Measurements from ENCODE around the gene MCRIP1.
"Not testable (repeated sequence)": the region's sequence is repeated elsewhere in the genome, so short reads cannot be mapped to it uniquely, and the experiment has no call there.

The MCRIP1 gene

GRCh38 chr17:81840826-81841778, 8.0 kb upstream of the MCRIP1 start:
- no peak for DNase-seq (ENCODE audit: low read depth)

GRCh38 chr17:81840059-81840458, 7.0 kb upstream of the MCRIP1 start:
- not testable (repeated sequence) for DNase-seq (ENCODE audit: low read depth)

- DNase-seq (ENCODE audit: low read depth), result no peak
Measured at GRCh38 chr17:81839301-81839700, 6.2 kb upstream of the MCRIP1 start.

GRCh38 chr17:81838753-81839255, 5.7 kb upstream of the MCRIP1 start:
- no peak for DNase-seq (ENCODE audit: low read depth)

DNA sequence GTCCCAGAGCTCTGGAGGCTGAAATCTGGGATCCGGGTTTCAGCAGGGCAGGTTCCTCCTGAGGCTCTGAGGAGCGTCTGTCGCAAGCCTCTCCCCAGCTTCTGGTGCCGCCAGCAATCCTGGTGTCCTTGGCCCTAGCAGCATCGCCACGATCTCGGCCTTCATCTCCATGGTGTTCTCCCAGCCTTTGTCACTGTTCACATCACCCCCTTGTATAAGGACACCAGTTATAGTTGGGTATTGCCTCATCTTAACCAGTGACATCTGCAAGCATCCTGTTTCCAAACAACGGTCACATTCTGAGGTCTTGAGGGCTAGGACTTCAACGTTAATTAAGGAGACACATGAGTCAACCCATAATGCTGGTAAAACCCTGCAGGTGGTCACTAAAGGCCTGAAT, 4.5 kb upstream of the MCRIP1 start:
- no peak for DNase-seq (ENCODE audit: low read depth)

GRCh38 chr17:81834831-81835267, 1.8 kb upstream of the MCRIP1 start, which contains the start of gene PPP1R27:
Gene PPP1R27, minus strand, starts transcription at chr17:81835050. Its CDS starts 97 bp downstream, at chr17:81834953.
- DNase-seq (ENCODE audit: low read depth), result no peak

DNA sequence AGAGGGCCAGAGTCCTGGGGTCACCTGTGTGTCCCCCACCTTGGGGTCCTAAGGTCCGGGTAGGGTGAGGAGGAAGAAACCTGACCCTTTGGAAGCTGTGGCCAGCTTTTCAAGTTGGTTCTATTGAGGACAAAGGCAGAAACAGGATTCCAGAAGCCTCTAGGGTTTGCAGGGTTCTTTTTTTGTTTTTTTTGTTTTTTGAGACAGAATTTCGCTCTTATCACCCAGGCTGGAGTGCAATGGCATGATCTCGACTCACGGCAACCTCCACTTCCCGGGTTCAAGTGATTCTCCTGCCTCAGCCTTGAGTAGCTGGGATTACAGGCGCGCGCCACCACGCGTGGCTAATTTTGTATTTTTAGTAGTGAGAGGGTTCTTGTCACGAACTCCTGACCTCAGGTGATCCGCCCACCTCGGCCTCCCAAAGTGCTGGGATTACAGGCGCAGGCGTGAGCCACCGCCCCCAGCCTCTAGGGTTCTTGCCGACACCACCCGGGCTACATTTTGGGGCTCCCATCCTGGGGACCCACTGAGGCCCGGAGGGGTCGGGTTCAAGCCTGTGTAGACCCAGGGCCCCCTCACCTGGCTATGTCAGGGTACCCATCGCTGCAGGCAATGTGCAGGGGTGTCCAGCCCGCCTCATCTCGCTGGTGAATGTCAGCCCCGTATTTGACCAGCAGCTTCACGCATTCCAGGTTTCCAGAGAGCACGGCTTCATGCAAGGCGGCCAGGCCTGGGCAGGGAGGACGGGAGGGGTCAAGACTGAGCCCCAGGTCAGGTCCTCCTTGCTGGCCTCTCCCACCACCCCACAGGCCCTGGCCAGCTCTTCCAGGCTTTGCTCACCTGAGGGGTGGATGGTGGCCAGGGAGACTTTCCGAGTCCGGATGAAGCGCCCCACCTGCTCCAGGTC, 1.1 kb upstream of the MCRIP1 start:
- no peak for DNase-seq (ENCODE audit: low read depth)

- DNase-seq (ENCODE audit: low read depth), result peak; percentile 23
Measured at GRCh38 chr17:81832608-81833159, 407 bp downstream of the MCRIP1 start.

DNA sequence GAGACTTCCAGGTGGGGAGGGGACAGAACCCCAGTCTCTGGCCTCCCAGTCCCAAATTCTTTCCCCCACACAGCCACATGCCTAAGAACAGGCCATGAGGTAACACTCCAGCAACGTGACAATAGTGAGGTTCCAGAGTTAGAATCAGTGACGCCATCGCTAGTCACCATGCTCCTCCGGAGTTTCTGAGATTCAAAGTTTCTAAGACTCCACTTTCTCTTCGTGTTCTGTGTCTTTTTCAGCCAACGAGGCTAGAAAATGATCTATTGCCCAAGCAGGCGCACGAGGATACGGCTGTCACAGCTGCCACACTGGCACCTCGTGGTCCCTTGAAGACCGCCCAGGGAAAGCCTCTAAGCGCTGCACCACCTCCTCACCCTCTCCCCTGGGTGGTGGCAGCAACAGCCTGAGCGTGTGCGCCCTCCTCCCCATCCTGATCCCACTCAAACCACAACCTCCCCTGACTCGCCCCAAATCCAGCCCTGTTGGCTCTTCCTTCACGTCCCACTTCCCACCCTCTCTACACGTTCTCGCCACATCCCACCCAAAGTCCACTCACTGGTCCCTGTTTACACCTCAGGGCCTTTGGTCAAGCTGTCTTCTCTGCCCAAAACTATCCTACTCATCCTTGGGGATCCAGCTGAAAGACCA, 1.0 kb downstream of the MCRIP1 start:
- DNase-seq (ENCODE audit: low read depth), result peak; percentile 34

- no peak for DNase-seq (ENCODE audit: low read depth)
Measured at GRCh38 chr17:81831563-81831956, 1.5 kb downstream of the MCRIP1 start.

GRCh38 chr17:81829858-81830257, 3.2 kb downstream of the MCRIP1 start:
- no peak for DNase-seq (ENCODE audit: low read depth)

DNA sequence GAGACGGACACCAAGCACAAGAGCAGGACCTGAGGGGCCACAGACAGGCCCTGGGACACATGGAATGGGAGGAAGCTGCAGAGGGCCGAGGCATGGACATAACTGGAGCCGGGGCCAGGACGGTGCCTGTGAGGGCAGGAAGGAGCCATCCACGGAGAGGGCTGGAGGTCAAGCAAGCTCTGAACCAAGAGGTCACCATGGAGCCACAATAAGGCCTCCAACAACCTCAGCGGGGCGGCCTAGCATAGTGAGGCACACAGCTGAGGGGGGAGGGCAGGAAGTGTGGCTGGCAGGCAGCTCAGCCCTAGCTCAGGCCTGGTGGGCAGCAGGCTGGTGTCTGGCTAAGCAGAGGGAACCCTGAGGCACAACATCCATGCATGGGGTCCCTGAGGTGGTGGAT, 4.4 kb downstream of the MCRIP1 start:
- DNase-seq (ENCODE audit: low read depth), result no peak

DNA sequence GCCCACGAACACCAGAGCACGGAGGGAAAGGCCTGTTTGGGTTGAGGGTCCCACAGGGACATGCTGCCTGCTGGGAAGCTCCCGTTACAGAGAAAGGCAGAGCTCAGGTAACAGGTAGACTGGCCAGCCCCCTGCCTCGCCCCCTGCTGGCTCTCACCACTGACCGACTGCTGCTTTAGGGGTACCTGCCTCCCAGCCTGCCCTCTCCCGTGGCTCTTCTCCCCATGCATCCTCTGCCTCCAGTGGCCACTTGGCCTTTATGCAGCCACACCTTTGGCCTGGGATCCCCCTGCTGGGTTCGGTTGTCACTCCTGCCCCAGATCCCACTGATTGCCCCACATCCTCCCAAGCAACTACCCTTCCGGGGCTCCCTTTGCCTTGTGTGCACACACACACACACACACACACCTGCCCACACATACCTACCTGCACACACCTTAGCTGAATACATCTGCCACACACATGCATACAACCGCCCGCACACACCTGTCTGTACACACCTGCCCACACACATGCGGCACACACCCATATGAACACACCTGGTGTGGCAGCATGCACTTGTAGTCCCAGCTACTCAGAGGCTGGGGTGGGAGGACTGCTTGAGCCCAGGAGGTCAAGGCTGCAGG, 7.1 kb downstream of the MCRIP1 start:
- DNase-seq (ENCODE audit: low read depth), result no peak

GRCh38 chr17:81824595-81824994, 8.5 kb downstream of the MCRIP1 start:
- DNase-seq (ENCODE audit: low read depth), result no peak

DNA sequence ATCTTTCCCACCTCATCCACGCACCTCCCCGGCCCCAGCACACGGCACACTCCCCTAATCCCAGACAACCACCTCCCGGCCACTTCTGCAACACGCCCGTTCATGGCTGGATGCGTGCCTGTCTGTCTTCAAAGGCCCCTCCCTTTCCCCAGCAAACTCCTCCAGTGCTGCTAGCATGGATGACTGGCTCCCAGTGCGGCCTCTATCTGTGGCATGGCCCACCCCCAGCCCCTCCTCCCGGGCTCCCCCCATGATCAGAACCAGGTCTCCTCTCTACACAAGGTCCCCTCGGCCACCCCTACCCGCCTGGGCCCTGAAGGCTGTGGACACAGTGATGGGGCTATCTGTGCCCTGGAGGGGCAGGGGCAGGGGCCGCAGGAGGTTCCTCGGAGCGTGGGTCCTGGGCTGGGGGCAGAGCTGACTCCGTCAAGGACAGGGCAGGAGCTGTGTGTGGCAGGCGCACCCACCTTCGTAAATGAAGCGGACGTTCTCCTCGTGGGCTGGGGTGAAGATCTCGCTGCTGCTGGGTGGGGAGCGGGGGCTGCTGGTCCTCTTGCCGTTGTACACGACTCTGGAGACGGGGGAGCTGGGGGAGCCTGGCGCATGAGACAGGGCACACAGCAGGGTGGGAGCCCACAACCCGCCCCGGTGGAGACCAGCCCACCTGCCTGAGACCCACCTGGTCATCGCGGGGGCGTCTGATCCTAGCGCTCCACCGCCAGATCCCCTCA, 9.1 kb downstream of the MCRIP1 start:
- DNase-seq (ENCODE audit: low read depth), result no peak

DNA sequence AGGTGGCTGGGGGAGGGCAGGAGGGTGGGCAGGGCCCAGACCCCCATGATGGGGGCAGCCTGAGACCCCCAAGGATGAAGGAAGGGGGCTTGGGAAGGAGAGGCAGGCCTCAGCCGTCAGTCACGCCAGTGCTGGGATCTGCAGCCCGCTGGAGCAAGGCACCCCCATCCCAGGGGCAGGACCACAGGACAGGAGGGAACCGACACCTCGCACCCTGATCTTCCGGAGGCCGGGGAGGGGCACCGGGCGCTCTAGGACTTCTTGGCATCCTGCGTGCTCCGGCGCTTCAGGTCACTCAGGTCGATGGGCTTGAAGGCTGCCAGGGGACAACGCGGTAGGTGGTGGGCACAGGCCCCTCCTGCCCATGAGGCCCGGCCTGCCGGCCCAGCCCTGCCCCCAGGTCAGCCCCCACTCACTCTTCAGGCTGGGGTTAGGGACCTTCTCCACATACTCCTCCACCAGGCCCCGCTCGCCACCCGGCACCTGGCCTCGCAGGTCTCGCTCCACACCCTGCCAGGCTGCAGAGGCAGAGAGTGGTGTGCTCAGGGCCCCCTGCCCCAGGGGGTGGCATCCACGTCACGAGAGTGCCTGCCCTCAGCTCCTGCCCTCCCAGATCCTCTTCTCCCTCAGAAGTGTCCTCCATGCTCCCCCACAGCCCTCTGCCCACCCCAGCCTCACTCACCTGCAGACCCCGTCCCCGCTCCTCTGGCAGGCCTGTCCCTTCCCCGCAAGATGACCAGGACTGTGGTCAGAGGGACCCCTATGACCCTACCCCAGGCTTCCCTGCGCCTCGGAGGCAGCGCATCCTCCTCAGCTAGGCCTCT, 9.9 kb downstream of the MCRIP1 start:
- no peak for DNase-seq (ENCODE audit: low read depth)

- no peak for DNase-seq (ENCODE audit: low read depth)
Measured at GRCh38 chr17:81822312-81822637, 10.8 kb downstream of the MCRIP1 start.

DNA sequence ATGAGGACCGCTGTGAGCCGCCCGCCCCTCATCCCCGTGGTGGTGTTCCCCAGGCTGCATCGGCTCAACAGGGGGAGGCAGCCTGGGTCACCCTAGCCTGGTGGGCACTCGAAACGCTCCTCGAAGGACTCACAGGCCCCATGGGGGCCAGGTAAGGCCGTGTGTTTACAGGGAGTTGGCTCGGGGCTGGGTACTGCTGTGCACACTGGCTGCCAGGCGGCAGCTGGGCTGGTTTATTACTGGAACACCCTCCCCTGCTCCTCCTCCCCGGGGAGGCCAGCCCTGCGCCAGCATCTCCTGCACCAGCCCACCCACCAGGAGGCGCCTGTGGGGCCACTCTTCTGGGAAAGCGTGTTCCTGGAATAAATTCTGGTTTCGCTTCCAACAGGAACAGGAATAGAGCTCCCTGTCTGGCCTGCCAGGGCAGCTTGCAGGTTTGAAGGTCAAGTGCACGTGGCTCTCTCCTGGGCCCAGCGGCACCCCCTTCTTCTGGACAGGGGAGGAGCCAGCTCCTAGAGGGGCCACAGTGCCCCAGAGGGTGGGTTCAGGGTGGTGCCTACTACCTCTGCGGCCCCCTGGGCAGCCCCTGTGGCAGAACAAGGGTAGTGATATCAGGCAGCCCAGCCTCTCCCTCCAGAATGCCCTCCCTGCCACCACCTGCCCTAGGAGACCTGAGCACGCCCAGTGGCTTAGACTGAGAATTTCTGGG, 11.3 kb downstream of the MCRIP1 start:
- DNase-seq (ENCODE audit: low read depth), result no peak

GRCh38 chr17:81821147-81821546, 11.9 kb downstream of the MCRIP1 start:
- DNase-seq (ENCODE audit: low read depth), result no peak

Data from stimulated activated CD8-positive, alpha-beta memory T cell treated with anti-CD3 and anti-CD28 coated beads, Interleukin-4, amount 100 ng/mL, for 24 hours (primary cell).